Liver (tissue), 9 donors: ENCODE results near the gene SURF2. TPM values are rescaled to one million over a fixed set of nuclear protein-coding genes. Genes with fewer than 3 reads are reported as not detected.

Experiments
- DNase-seq: peaks from one replicate; pipeline ENCODE4 v3.0.0-alpha.2; 2017; ENCODE audit warnings: low spot score
- H3K27ac ChIP-seq, 2 donors: one replicate each; pipeline ENCODE4 v1.7.0; 2013; ENCODE audit warnings: inconsistent platforms in 2 of 2, low read length in 2 of 2, control low read depth in 1 of 2, low read depth in 1 of 2, mild to moderate bottlenecking in 1 of 2
- H3K27me3 ChIP-seq, 4 donors: one replicate each; pipeline versions ENCODE4 v1.6.1 to v1.7.0; 2013; ENCODE audit warnings: low read length in 3 of 4, inconsistent platforms in 1 of 4, mild to moderate bottlenecking in 1 of 4, moderate library complexity in 1 of 4; ENCODE audit not compliant: control insufficient read depth in 4 of 4, insufficient read depth in 4 of 4
- H3K36me3 ChIP-seq, 4 donors: one replicate each; pipeline versions ENCODE4 v1.6.1 to v1.7.0; 2013; ENCODE audit warnings: low read length in 3 of 4, mild to moderate bottlenecking in 3 of 4, low read depth in 1 of 4, moderate library complexity in 1 of 4; ENCODE audit not compliant: control insufficient read depth in 4 of 4, insufficient read depth in 3 of 4
- H3K4me1 ChIP-seq, 4 donors: one replicate each; pipeline versions ENCODE4 v1.6.1 to v1.7.0; 2013; ENCODE audit warnings: low read length in 3 of 4, mild to moderate bottlenecking in 3 of 4, moderate library complexity in 1 of 4; ENCODE audit not compliant: control insufficient read depth in 4 of 4, insufficient read depth in 4 of 4
- H3K4me3 ChIP-seq, 3 donors: one replicate each; pipeline versions ENCODE4 v1.6.1 to v1.7.0; 2013; ENCODE audit warnings: low read length in 3 of 3, control low read depth in 1 of 3, low read depth in 1 of 3, mild to moderate bottlenecking in 1 of 3
- H3K9ac ChIP-seq, 2 donors: one replicate each; pipeline ENCODE4 v1.7.0; 2013; ENCODE audit warnings: low read length in 2 of 2, mild to moderate bottlenecking in 2 of 2, moderate library complexity in 2 of 2, control low read depth in 1 of 2, low read depth in 1 of 2
- H3K9me3 ChIP-seq, 4 donors: one replicate each; pipeline versions ENCODE4 v1.6.1 to v1.7.0; 2013; ENCODE audit warnings: low read length in 3 of 4; ENCODE audit not compliant: control insufficient read depth in 4 of 4
- EGR1 ChIP-seq, 2 donors: IDR thresholded peaks; 2 replicates each; pipeline ENCODE4 v1.6.1; 2016 to 2018; ENCODE audit warnings: antibody characterized with exemption in 2 of 2, low read depth in 2 of 2
- FOXA1 ChIP-seq: IDR thresholded peaks from 2 replicates; pipeline ENCODE4 v1.6.1; 2016; ENCODE audit warnings: antibody characterized with exemption
- FOXA2 ChIP-seq: IDR thresholded peaks from 2 replicates; pipeline ENCODE4 v1.6.1; 2016; ENCODE audit warnings: antibody characterized with exemption
- GABPA ChIP-seq, 2 donors: IDR thresholded peaks in 1 of 2; conservative IDR thresholded peaks in 1 of 2; 2 replicates each; pipeline ENCODE4 v1.6.1; 2016; ENCODE audit warnings: antibody characterized with exemption in 2 of 2, mild to moderate bottlenecking in 1 of 2, moderate library complexity in 1 of 2
- HNF4A ChIP-seq, 2 donors: conservative IDR thresholded peaks; 2 replicates each; pipeline ENCODE4 v1.6.1; 2016; ENCODE audit warnings: antibody characterized with exemption in 2 of 2, mild to moderate bottlenecking in 2 of 2
- HNF4G ChIP-seq: IDR thresholded peaks from 2 replicates; pipeline ENCODE4 v1.6.1; 2016; ENCODE audit warnings: antibody characterized with exemption
- JUND ChIP-seq, 2 donors: IDR thresholded peaks; 2 replicates each; pipeline ENCODE4 v1.6.1; 2016; ENCODE audit warnings: antibody characterized with exemption in 2 of 2
- NR2F2 ChIP-seq: IDR thresholded peaks from 2 replicates; pipeline ENCODE4 v1.6.1; 2016; ENCODE audit warnings: antibody characterized with exemption
- RAD21 ChIP-seq, 2 donors: IDR thresholded peaks; 2 replicates each; pipeline ENCODE4 v1.6.1; 2016; ENCODE audit warnings: antibody characterized with exemption in 2 of 2, mild to moderate bottlenecking in 2 of 2
- TAF1 ChIP-seq: conservative IDR thresholded peaks from 2 replicates; pipeline ENCODE4 v1.6.1; 2016; ENCODE audit warnings: antibody characterized with exemption, mild to moderate bottlenecking
- YY1 ChIP-seq: IDR thresholded peaks from 2 replicates; pipeline ENCODE4 v1.6.1; 2016; ENCODE audit warnings: antibody characterized with exemption, mild to moderate bottlenecking
- WGBS: extraction: QIAGEN DNeasy Blood & Tissue Kit; methylation state at CpG from one replicate; pipeline ENCODE4 v1.1.7; 2013; 5-methylcytosine and 5-hydroxymethylcytosine counted together
- polyA plus RNA-seq, 2 donors: library from polyadenylated mRNA; stranded (reverse) in 1 of 2; unstranded in 1 of 2; fragments of 200-250 nt in 1 of 2; fragments of >200 nt in 1 of 2; fragmentation: Nextera tagmentation in 1 of 2; extraction: Ambion mirVana in 1 of 2; gene quantifications; one replicate each; pipeline versions ENCODE4 v1.2.1 to v1.2.3, GENCODE V29; 2013 to 2015
- total RNA-seq, 2 donors: library from RNA; depleted of rRNA; stranded (reverse); fragments of >200 nt; gene quantifications; one replicate each; pipeline ENCODE4 v1.2.3, GENCODE V29; 2014
- TF ChIP-seq, protein P1 (sequence below): IDR thresholded peaks from 2 replicates; pipeline ENCODE4 v1.6.1; 2016; ENCODE audit warnings: antibody characterized with exemption
- TF ChIP-seq, protein P2 (sequence below): fragments of 150-350 bp; IDR thresholded peaks from 2 replicates; pipeline ENCODE4 v1.5.1; 2017; ENCODE audit warnings: improper control_type of control experiment, low read depth, low read length; ENCODE audit not compliant: missing input control
- TF ChIP-seq, protein P3 (sequence below): IDR thresholded peaks from 2 replicates; pipeline ENCODE4 v1.6.1; 2016; ENCODE audit warnings: antibody characterized with exemption
- TF ChIP-seq, protein P4 (sequence below): IDR thresholded peaks from 2 replicates; pipeline ENCODE4 v1.6.1; 2016; ENCODE audit warnings: antibody characterized with exemption
- donor health status: healthy.
- donor health status: healthy.
- donor health status: healthy.
- donor health status: healthy.
- donor health status: healthy.

The SURF2 gene
- total RNA-seq (10 to 100 TPM in 1 of 2 donors, 1 to 10 TPM in 1; 6.0 to 13.5 TPM), polyA plus RNA-seq (10 to 100 TPM; 13.9 to 15.8 TPM)

DNA sequence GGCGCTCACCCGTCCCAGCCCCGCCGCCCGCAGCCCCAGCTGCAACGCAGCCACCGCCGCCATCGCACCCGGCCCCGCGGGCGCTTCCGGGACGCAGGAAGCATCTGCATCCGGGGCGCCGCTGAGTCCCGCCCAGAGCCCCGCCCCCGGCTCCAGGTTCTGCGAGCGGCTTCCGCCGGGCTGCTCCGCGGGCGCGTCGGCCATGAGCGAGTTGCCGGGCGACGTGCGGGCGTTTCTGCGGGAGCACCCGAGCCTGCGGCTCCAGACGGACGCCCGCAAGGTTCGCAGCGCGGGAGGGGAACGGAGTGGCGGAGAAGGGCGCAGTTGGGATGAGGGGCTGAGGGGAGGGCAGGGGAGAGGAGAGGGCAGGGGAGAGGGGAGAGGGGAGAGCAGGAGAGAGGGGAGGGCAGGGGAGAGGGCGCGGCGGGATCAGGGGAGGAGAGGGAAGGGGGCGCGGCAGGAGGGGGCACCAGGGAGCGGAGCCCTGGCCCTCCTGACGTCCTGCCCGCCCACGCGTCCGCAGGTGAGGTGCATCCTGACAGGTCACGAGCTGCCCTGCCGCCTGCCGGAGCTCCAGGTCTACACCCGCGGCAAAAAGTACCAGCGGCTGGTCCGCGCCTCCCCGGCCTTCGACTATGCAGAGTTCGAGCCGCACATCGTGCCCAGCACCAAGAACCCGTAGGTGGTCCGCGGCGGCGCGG is at the start of gene SURF2, which contains the start of gene SURF1:
TSS of gene SURF2 (plus strand) at position 160 of the 701 bp plus-strand sequence. CDS start at position 203, 43 bp downstream.
TSS of gene SURF1 (minus strand) at position 97 of the 701 bp plus-strand sequence. CDS start at position 63, 34 bp downstream.
- Histone ChIP-seq H3K36me3 (peaks cover 2 to 37% (median 23%) of the 10 kb centered on the region in 4 donors), H3K4me1 (peaks cover 9 to 49% (median 31%) of the 10 kb centered on the region in 4 donors)

DNA sequence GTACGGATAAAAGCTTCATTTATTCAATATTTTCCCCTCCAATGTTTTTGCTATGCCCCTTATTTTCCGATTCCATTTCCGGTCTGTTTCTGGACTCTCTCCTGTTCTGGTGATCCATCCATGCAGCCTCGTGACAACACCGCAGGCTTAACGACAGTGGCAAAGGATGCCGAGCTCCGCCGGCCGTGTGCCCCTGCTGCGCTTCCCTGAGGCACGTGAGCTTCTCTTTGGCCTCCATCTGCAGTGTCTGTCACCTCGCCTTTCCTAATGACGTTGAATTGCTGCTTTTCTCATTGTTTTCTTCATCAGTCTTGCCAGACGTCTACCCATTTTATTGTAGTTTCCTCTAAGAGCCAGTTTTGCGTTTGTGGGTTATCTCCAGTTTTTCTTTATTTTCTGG is 49.0 kb upstream of the SURF2 start:
- H3K4me1 ChIP-seq, result no peaks in the 10 kb centered on the region
- no peaks in the 10 kb centered on the region for H3K36me3 ChIP-seq
- no peak overlapping the region for H3K9ac ChIP-seq
- no peak for TF ChIP-seq FOXA1
- H3K4me3 ChIP-seq, result no peak overlapping the region
- H3K27ac ChIP-seq, result no peak overlapping the region
- no peaks in the 10 kb centered on the region for H3K27me3 ChIP-seq
- no peak for DNase-seq
- WGBS, result 74% methylated on average over 16 of the region's 16 CpGs
- H3K9me3 ChIP-seq, result no peaks in the 10 kb centered on the region

More for the DNA sequence above, at the start of gene SURF2, which contains the start of gene SURF1:
- H3K9me3 ChIP-seq, result no peaks in the 10 kb centered on the region
- H3K4me3 ChIP-seq, result peak within 1 kb of the TSS; percentile 68 to 96 (median 87)
- no peaks in the 10 kb centered on the region for H3K27me3 ChIP-seq
- TF ChIP-seq, protein P1, sequence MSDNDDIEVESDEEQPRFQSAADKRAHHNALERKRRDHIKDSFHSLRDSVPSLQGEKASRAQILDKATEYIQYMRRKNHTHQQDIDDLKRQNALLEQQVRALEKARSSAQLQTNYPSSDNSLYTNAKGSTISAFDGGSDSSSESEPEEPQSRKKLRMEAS, result no peak
- TF ChIP-seq NR2F2 (no peak), GABPA (IDR thresholded peaks at IDR 0.05 in 1 of 2, conservative IDR thresholded peaks at IDR 0.05 in 1 of 2) (peak in 1 of 2 donors; percentile 87), RAD21 (IDR thresholded peaks at IDR 0.05) (peak in 1 of 2 donors; percentile 9), FOXA1 (no peak), YY1 (peak; percentile 50), JUND (IDR thresholded peaks at IDR 0.05) (no peak), EGR1 (IDR thresholded peaks at IDR 0.05; ENCODE audit: low read depth in 2 of 2) (peak; percentile 88 to 92), HNF4G (no peak), FOXA2 (no peak)
- TF ChIP-seq, protein P2, sequence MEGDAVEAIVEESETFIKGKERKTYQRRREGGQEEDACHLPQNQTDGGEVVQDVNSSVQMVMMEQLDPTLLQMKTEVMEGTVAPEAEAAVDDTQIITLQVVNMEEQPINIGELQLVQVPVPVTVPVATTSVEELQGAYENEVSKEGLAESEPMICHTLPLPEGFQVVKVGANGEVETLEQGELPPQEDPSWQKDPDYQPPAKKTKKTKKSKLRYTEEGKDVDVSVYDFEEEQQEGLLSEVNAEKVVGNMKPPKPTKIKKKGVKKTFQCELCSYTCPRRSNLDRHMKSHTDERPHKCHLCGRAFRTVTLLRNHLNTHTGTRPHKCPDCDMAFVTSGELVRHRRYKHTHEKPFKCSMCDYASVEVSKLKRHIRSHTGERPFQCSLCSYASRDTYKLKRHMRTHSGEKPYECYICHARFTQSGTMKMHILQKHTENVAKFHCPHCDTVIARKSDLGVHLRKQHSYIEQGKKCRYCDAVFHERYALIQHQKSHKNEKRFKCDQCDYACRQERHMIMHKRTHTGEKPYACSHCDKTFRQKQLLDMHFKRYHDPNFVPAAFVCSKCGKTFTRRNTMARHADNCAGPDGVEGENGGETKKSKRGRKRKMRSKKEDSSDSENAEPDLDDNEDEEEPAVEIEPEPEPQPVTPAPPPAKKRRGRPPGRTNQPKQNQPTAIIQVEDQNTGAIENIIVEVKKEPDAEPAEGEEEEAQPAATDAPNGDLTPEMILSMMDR, result peak; percentile 9
- TF ChIP-seq, protein P3, sequence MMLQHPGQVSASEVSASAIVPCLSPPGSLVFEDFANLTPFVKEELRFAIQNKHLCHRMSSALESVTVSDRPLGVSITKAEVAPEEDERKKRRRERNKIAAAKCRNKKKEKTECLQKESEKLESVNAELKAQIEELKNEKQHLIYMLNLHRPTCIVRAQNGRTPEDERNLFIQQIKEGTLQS, result no peak
- TF ChIP-seq, protein P4, sequence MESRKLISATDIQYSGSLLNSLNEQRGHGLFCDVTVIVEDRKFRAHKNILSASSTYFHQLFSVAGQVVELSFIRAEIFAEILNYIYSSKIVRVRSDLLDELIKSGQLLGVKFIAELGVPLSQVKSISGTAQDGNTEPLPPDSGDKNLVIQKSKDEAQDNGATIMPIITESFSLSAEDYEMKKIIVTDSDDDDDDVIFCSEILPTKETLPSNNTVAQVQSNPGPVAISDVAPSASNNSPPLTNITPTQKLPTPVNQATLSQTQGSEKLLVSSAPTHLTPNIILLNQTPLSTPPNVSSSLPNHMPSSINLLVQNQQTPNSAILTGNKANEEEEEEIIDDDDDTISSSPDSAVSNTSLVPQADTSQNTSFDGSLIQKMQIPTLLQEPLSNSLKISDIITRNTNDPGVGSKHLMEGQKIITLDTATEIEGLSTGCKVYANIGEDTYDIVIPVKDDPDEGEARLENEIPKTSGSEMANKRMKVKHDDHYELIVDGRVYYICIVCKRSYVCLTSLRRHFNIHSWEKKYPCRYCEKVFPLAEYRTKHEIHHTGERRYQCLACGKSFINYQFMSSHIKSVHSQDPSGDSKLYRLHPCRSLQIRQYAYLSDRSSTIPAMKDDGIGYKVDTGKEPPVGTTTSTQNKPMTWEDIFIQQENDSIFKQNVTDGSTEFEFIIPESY, result no peak
- WGBS, result 1% methylated on average over 78 of the region's 78 CpGs
- DNase-seq, result peak; percentile 91
- peak within 1 kb of the TSS; percentile 67 to 70 for H3K9ac ChIP-seq
- H3K27ac ChIP-seq, result peak within 1 kb of the TSS; percentile 57 to 62

DNA sequence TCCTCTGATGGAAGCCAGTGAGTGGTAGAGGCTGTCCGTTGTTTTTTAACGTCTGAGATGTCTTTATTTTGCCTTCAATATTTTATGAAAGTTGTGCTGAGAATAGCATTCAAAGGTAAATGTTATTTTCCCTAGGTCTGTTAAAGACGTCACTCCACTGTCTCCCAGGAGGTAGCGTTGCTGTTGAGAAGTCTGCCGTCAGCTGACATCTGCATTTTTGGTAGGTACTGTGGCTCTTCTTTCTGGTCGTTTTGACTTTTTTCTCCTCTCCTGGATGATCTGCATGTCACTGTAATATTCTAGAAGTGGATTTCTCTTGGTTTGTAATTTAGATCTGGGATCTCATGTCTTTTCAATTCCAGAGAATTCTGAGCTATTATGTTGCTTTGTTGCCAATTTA is 46.7 kb upstream of the SURF2 start:
- 78% methylated on average over 6 of the region's 6 CpGs for WGBS
- no peak for TF ChIP-seq NR2F2
- no peak for TF ChIP-seq RAD21 (IDR thresholded peaks at IDR 0.05)
- TF ChIP-seq HNF4A (conservative IDR thresholded peaks at IDR 0.05), result no peak
- no peak for TF ChIP-seq TAF1
- TF ChIP-seq, protein P4, result no peak
- Histone ChIP-seq H3K9ac (no peak overlapping the region), H3K4me3 (no peak overlapping the region), H3K27me3 (no peaks in the 10 kb centered on the region), H3K9me3 (no peaks in the 10 kb centered on the region), H3K36me3 (no peaks in the 10 kb centered on the region), H3K27ac (no peak overlapping the region), H3K4me1 (no peaks in the 10 kb centered on the region)
- no peak for DNase-seq
